Activated T-helper 1 cell treated with anti-CD3 and anti-CD28 coated beads, Interleukin-2, amount 50 U/mL, for 16 hours (primary cell): ENCODE measurements around the gene TRAPPC2.
A peak's percentile ranks its signal among the peaks of the same experiment; 100 is the strongest.
"Not testable (repeated sequence)": the region's sequence is repeated elsewhere in the genome, so short reads cannot be mapped to it uniquely, and the experiment has no call there.

Source experiments
- DNase-seq, 2 donors: peaks; one replicate each; pipeline ENCODE4 v3.0.0-alpha.2; 2020; ENCODE audit warnings: low read depth in 1 of 2, low spot score in 1 of 2

TRAPPC2 gene

DNA sequence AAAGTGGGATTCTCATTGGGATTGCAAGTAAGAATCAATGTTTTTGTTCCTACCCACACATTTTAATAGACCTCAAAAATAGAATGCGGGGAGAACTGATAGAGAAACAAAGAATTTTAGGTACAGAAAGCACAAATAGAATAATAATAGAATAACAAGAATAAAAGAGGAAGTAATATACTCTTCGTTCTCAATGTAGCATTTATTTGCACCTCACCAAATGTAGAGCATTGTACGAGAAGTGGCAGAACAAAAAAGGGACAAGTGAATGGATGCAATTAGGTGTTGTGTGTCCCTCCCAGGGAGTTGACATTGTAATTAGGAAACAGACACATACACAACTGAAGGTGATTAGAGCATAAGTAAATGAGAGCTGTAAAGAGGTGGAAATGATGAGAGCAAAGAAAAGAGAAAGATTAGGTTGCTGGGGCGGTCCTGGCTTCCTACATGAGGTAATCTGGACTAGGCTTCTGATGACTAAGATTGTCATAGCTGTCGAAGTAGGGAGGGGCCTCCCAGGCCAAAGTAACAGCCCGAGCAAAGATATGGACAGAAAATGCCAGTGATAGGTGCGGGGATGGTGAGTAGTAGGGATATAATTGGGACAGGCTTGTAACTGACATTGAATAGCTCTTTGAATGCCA is 35.1 kb downstream of the TRAPPC2 start:
- DNase-seq: no peak

DNA sequence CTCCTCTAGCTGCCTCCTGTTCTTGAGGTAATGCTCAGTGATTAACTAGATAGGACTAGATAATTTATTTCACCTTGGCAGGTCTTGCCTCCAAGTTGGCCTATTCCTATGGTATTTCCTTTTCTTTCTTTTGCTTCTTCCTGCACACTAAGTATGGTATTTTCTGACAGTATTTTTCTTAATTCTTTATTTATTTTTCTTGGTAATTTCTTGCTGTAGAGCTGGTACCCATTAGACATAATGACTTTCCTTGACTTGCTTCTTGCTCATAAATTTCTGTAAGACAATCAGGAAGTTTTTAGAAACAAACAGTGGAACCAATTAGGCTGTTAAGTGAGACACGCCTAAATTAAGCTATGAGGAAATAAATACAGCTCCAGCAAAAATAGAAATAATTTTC is 36.0 kb downstream of the TRAPPC2 start:
- DNase-seq: no peak

DNA sequence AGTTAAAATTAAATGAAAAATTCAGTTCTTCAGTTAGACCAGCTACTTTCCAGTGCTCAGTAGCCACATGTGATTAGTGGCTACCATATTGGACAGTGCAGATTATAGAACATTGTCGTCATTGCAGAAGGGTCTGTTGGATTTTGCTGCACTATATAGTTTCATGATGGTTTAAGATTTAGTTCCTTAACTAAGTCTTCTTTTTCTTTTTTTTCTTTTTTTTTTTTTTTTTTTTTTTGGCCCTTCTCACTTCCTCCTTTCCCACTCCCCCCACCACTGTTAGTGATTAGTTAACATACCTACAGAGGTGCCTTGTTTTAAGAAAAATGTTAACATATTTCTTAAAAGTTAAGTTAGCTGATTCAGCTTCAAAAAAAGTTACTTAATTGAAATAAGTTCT is 36.4 kb downstream of the TRAPPC2 start:
- DNase-seq: no peak

DNA sequence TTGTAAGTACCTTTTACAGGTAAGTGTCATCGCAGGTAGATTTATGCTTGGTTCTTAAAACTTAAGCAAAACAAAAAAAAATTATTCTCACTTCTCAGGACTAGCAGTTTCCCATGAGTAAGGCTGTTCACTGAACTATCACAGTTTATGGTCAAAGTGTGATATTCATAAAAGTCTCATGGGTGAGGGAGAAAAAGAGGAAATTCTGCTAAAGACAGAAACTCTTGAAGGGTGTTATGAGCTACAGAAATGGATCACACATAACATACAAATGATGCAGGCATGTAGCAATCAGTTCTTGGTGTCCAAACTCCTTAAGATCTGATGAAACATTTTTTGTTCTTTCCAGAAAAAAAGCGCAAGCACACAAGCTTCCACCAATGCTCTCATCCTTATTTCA is 37.0 kb downstream of the TRAPPC2 start:
- DNase-seq: no peak

DNA sequence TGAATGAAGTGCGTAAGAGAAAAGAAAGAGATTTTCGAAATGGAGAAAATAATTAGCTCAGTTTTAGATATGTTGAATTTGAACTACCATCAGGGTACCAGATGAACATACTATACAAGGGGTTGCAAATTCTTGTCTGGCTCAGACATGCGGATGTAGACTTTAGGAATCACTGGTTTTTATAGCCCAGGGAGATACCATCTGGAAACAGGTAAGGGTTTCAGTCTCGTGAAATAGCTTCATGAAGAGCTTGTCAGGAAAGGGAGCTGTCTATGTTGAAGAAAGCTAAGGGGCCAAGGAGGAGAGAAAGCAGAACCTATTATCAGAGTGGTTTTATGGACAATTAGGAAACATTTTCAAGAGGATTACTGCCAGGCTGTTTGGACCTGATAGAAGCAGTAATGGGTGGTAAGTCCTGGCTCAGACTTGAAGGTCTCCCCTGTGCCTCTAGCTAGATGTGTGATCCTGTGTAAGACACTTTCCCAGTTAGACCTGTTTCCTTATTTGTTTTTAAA is 38.8 kb downstream of the TRAPPC2 start:
- no peak for DNase-seq

DNA sequence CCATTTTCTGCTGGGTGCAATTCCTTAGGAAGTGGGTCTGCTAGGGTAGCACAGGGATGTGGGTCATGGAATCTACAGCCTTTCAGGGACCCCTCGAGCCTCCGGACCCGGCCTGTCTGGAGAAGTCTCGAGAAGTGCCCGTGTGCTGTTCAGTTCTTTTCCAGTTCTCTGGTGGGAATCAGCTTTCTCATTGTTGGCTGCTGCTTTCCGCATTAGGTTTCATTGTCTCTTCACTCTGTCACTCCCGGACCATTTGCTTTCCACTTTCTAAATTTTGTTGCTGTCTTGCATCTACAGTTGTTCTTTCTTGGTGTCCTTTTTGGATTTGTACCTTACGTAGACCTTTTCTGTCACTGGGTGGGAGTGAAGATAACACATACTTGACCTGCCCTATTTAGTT is 39.4 kb downstream of the TRAPPC2 start:
- DNase-seq: no peak

DNA sequence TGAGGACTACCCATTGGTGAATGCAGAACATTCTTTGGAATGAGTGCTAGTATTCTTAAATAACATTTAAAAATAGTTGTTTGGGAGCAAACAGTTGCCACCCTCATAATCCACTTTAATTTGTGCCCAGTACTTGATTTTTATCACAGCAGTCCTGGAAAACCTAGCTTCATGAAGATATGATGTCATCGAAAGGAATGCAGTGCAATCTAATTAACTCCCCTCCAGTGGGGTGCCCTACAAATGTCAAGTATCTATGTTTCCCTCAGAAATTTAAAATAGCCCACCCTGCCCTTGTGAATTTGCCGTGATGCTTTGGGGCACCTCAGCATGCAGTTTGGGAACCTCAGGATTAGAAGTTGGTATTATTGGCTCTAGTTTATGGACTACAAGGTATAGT is 40.1 kb downstream of the TRAPPC2 start:
- no peak for DNase-seq

DNA sequence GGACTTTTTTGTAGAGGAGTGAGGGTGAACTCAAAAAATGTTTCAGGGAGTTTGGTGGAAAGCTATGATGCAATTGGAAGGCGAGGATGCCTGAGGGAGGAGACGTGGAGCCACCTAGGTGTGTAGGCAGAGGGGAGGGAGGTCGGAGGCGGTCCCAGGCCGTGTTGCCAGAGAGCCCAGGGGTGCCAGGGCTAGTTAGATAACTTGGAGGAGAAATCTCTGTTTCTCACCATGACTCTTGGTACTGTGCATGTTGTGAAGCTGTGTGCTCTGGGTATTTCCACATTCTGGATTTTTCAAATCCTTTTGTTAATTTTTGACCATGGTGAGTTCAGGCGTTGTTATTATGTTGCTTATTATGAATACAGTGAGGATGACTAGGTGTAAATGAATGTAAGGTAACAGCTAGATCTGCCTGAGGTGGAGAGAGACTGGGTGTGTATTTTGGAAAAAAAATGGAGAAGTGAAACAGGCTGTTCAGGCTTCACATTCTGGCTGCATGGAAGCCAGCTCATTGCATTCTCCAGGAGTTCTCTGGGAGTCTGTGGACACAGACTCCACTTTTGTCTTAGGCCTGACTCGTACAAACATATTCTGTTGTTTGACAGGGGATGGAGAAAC is 41.0 kb downstream of the TRAPPC2 start:
- DNase-seq: no peak

DNA sequence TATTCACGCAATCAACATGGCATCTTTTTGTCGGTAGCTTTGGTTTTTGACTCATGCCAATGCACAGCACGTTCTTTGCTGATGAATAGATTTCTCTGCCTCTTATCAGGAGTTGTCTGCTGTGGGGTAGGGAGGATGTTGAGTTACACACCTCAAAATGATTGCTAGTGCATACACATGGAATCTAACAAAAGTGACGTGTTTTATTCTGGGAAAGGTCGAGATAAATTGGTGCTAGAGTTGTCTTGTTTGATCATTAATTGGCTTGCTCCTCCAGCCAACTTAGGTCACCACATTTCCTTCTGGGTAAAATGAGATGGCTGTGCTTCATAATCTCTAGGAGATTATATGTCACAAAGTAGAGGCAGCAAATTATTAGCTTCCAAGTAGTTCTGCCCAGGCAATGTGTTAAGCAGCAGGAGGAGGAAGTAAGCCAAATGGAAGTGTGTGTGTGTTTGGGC is 41.6 kb downstream of the TRAPPC2 start:
- no peak for DNase-seq

DNA sequence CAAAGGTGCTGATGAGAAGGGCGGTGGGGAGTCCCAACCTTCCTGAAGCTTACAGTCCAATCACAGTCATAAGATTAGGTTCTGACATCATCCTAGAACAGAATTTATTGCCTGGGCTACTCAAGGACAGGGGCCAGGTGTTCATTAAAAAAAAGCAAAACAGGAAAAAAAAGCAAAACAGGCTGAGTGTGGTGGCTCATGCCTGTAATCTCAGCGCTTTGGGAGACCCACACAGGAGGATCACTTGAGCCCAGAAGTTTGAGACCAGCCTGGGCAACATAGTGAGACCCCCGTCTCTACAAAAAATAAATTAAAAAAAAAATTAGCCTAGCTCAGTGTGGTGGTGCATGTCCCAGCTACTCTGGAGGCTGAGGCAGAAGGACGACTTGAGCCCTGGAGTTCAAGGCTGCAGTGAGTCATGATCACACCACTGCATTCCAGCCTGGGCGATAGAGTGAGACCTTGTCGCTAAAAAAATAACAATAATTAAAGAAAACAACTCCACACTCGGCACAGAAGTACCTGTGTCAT is 42.5 kb downstream of the TRAPPC2 start:
- no peak for DNase-seq

DNA sequence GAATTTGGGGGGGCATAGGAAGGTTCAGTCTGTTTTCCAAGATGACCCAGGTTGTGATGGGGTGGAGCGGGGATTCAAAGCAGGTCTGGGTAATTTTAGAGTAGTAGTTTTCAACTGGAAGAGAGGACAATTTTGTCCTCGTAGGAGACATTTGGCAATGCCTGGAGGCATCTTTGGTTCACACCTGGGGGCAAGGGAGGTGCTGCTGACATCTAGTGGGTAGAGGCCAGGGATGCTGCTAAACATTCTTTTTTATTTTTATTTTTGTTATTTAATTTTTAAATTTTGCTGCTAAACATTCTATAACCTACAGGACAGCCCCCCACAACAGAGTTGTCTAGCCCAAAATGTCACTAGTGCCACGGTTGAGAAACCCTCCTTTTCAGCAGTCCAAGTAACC is 43.6 kb downstream of the TRAPPC2 start:
- DNase-seq: no peak

DNA sequence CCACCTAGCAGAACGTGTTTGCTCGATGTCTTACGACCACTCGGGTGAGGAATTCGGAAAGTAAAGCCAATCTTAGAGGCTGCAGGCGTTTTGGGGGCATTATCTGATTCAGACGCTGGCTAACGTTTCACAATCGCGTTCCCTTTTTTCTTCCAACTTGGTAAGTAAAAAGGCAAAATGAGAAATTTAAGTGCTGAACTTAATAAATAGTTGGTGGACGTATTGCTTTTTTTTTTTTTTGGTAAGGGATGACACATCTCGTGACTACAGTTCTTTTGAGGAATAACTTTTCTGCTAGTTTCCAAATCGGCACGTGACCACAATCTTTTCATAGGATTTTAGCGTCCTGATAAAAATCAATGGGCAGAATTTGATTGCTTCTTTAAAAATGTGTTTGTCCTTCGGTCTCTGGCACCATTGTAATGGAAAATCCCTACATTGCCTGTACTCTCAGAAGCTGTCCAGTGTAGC is 44.6 kb downstream of the TRAPPC2 start:
- no peak for DNase-seq

DNA sequence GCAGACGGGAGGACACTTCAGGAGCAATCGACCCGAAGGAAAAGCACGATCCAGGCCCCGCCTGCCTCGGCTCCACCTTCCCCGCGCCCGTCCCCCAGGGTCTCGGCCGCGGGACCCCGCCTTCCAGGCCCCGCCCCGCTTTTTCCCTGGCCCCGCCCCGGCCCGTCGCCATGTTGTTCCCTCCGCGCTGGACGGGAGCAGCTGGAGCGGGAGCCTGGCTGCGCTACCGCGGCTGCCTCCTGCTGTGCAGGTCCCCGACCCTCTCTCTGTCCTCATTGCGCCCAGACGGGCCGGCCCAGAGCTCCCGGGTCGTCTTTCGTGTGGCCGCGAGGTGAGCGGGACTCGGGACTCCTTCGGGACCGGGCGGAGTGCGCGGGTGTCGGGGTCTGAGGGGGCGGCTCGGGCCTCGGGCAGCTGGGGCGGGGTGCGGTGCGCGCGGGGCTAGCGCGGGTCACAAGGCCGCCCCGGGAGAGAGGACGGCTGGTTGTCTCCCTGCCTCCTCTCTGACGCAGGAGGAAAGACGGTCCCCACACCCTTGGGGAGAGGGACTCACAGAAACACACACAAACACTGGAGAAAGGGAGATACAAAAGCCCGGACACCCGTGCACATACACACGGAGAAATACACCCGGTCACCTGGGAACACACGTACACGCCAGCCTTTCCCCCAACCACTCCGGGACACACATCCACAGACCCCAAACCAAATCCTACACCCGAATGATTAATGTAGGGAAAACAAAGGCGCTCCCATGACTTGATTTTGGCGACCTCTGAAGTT is 45.3 kb downstream of the TRAPPC2 start, which contains the start of gene RAB9A:
Gene RAB9A, plus strand, starts transcription at position 171 of the 783 bp plus-strand sequence. CDS start 19,619 bp downstream, outside the sequence.
- DNase-seq: peak; percentile 56 to 71

DNA sequence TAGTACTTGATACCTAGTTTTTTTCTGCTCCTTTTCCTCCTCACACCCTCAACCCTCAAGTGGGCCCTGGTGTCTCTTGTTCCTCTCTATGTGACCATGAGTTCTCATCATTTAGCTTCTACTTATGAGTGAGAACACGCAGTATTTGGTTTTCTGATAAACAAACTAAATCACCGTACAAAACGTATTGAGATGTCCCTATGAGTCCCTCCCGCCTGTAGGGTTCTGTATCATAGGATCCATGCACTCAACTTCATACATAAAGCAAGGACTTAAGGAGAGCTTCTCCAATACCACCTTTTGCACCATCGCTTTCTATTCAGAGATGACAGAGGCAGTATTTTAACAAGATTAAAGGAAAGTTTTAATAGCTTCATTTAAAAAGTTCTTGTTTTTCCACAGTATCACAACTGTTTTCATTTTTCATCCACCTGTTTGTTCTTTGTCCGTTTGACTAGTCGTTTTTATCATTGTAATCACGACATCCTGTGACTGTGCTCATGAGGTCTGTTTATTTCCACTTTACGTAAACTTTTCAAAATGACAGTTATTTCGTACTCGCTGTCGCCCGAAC is 45.9 kb downstream of the TRAPPC2 start:
- no peak for DNase-seq

DNA sequence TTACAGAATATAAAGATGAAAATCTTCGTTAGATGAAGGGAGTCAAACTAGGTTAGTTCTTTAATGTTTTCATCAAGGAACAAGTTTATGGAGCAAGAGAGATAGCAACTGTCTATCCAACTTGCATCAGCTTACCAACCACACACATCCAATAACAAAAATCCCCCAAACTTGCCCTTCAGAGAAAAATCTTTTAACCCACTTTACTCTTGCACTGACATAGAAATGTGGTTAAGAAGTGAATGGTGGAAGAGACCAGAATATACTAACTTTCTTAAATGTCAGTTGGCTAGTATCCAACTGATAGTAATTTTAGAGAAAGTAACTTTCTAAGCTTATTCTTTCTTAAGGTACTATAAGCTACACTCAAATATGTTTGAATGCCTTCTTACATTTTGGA is 47.2 kb downstream of the TRAPPC2 start:
- no peak for DNase-seq

DNA sequence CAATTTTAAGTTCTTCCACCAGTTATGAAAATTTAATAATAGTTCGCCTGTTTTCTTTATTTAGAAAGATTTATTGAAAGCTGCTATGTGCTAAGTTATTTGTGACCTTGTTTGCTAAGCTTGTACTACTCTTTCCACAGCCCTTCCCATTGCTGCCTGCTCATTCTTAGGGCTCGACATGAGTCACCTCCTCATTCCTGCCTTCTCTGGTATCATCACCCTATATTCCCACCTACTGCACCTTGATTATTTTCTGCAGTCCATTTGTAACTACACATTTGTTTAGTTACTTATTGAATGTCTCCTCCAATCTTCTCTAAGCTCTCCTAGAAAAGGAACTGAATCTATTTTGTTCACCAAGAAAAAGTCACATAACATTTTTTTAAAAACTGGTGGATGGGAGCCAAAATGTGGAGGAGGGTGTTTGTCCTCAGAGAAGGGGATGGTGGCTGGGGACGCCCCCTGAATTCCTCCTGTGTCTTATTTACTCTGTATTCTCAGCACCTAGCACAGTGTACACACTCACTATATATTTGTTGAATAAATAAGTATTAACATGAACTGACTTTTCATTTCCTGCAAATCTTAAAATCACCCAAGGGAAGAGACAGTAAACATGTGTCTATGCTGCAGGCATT is 49.2 kb downstream of the TRAPPC2 start:
- no peak for DNase-seq

DNA sequence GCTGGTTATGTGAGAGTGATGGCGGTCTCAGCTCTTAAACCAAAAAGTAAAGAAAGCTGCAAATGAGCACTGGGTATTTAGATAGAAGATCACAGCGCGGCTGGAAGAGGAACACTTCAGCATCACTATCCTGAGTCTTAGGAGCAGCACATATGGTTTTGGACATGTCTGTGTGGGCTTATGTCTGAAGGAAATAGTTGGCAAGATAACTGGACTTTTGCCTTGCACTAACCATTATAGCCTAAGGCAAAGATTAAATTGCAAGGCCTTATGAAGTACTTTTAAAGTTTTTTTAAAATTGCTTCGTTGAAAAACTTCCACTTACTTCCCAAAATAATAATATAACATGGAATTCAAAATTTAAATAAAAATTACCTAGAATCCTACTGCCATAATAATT is 50.1 kb downstream of the TRAPPC2 start:
- DNase-seq: no peak

DNA sequence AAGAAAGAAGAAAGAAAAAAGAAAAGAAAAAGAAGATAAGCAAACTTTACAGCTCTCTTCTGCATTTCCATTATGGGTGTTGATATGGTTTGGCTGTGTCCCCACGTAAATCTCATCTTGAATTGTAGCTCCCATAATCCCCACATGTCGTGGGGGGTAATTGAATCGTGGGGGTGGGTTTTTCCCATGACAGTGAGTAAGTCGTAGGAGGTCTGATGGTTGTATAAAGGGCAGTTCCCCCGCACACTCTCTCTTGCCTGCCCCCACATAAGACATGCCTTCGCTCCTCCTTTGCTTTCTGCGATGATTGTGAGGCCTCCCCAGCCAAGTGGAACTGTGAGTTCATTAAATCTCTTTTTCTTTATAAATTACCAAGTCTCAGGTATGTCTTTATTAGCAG is 52.8 kb downstream of the TRAPPC2 start:
- DNase-seq: no peak

DNA sequence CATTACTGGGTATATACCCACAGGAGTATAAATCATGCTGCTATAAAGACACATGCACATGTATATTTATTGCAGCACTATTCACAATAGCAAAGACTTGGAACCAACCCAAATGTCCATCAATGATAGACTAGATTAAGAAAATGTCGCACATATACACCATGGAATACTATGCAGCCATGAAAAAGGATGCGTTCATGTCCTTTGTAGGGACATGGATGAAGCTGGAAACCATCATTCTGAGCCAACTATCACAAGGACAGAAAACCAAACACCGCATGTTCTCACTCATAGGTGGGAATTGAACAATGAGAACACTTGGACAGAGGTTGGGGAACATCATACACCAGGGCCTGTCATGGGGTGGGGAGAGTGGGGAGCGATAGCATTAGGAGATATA is 54.7 kb downstream of the TRAPPC2 start:
- DNase-seq: not testable (repeated sequence)

DNA sequence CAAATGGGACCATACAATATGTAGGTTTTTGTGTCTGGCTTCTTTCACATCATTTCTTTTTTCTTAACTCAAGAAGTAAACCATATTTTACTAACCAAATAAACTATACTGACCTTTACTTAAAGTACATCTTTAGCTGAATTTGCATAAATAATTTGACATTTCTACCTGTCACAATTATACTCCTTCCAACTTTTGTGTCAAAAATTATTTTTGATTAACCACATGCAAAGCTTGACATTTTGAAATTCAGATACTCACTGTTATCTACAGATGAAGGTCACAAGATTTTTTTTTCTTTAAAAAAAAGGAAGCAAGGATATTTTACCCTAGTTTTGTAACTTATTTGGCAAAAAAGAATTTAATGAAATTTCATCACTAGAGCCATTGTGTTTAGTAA is 57.5 kb downstream of the TRAPPC2 start:
- no peak for DNase-seq

DNA sequence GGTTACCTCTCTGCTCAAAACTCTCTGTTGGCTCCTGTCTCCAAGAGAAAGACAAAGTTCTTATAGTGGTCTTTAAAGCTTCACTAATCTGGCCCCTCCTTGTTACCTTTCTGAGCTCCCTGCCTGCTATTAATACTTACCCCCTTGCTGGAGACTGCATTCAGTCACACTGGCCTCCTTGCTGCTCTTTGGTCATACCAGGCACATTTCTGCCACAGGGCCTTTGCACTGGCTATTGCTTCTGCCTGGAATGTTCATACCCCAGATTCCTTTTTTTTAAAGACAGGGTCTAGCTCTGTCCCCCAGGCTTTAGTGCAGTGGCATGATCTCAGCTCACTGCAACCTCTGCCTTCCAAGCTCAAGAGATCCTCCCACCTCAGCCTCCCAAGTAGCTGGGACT is 61.4 kb downstream of the TRAPPC2 start:
- no peak for DNase-seq
